ENCODE results near the gene IKBKE. TPM values are rescaled to one million over a fixed set of nuclear protein-coding genes. Genes with fewer than 3 reads are reported as not detected.
"Not testable (repeated sequence)": the region's sequence is repeated elsewhere in the genome, so short reads cannot be mapped to it uniquely, and the experiment has no call there.

IKBKE gene
- total RNA-seq, 1 donor from 2014 or later = 11.7 TPM

DNA sequence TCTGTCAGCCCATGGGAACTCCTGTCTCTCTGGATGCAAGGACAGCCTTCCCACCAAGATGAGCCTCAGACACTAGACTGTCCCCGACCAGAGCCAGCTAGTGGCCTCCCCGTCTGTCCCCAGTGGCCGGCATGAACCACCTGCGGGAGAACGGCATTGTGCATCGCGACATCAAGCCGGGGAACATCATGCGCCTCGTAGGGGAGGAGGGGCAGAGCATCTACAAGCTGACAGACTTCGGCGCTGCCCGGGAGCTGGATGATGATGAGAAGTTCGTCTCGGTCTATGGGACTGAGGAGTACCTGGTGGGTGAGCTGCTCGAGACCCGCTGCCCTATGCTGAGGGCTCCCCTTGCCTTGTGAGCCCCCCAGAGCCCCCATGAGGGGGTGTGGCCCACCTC is 5.8 kb downstream of the IKBKE start:
- DNase-seq (ENCODE audit: low spot score) = no peak

DNA sequence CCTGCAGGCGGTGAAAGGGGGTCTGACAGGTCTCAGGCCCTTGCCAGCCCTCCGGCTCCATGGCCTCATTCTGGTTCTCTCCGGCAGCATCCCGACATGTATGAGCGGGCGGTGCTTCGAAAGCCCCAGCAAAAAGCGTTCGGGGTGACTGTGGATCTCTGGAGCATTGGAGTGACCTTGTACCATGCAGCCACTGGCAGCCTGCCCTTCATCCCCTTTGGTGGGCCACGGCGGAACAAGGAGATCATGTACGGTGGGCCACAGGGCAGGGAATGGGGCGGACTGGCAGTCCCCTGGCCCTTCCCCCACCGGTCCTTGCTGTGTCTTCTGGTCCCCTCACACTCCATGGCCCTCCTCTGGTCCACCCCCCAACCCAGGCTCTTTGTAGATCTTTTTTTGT is 6.3 kb downstream of the IKBKE start:
- DNase-seq (ENCODE audit: low spot score) = no peak

DNA sequence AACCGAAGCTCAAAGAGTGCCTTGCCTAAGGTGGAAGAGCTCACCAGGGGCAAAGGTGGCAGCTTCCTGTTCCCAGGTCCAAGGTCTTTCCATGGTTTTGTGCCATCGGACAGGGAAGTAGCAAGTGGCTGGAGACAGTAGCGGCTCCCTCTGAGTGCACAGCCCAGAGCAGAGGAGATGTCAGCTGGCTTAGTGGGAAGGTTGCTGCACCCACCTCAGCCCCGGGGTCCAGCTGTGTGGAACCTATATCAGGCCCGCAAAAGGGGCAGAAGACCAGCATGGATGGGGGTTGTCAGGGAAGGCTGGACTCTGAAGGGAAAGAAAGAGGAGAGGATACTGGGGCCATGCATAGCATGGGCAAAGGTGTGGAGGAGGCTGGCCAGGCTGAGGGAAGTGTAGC is 6.8 kb downstream of the IKBKE start:
- no peak for DNase-seq (ENCODE audit: low spot score)

DNA sequence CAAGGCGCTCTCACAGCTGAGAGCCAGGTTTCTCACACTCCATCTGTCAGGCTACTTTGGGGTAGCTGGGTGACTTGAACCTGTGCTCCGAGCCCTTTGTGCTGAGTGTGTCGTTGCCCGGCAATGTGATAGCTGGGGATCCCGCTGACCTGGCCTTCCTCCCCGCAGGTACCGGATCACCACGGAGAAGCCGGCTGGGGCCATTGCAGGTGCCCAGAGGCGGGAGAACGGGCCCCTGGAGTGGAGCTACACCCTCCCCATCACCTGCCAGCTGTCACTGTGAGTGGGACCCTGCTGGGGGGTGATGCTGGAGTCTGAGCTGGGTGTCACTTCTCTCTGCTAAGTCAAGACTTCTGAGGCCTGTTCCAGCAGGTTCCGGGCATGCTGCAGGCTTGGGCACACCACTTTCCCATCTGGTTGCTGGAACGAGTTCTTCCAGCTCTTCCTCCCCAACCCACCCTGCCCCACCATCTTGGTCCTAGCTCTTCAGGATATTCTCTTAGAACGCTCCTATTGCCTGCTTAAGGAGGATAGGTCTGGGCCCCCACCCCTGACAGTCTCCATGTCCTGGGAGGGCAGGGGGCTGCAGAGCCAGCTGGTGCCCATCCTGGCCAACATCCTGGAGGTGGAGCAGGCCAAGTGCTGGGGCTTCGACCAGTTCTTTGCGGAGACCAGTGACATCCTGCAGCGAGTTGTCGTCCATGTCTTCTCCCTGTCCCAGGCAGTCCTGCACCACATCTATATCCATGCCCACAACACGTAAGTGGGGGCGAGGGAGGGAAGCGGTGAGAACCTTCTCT is 7.5 kb downstream of the IKBKE start:
- DNase-seq (ENCODE audit: low spot score) = no peak

DNA sequence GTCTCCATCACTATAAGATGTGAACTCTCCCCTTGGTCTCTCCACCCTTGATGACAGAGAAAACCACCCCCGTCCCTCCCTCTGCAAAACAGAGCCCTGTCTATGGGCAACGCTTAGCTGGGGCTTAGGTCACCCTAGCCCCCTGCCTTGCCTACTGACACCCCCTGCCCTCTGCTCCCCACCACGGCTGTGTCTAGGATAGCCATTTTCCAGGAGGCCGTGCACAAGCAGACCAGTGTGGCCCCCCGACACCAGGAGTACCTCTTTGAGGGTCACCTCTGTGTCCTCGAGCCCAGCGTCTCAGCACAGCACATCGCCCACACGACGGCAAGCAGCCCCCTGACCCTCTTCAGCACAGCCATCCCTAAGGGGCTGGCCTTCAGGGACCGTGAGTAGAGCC is 8.5 kb downstream of the IKBKE start:
- no peak for DNase-seq (ENCODE audit: low spot score)

DNA sequence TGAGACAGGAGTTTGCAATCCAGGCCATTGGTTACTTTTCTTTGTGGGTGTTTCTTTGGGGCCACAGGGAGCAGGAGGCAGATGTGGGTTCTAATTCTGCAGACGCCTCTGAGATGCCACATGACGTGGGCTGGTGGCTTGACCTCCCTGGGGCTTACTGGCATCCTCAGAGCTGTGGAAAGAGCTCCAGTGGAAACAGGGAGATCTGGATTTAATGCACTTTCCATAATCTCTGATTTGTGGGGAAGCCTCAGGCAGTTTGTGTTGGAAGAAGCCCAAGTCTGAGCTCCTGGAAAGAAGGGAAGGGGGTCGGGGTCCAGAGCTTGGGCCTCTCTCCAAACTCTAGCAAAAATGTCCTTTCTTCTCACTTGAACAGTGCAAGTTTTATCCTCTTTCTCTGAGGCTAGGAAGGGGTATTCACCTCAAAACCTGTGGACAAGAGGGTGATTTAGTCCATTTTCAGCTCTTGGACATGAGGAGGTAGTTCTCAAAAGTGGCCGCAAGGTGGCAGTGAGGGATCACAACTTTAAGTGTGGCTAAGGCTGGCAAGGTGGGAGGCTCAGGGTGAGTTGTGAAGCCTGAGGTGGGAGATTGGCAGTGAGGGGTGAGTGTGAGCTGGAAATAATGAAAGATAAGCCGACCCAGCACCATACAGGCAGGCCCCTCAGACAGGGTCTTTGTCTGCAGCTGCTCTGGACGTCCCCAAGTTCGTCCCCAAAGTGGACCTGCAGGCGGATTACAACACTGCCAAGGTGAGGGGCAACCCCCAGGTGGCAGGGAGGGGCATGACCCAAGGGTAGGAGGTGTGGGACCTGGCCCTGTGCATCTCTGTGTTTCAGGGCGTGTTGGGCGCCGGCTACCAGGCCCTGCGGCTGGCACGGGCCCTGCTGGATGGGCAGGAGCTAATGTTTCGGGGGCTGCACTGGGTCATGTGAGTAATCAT is 9.2 kb downstream of the IKBKE start:
- DNase-seq (ENCODE audit: low spot score) = peak; percentile 79

DNA sequence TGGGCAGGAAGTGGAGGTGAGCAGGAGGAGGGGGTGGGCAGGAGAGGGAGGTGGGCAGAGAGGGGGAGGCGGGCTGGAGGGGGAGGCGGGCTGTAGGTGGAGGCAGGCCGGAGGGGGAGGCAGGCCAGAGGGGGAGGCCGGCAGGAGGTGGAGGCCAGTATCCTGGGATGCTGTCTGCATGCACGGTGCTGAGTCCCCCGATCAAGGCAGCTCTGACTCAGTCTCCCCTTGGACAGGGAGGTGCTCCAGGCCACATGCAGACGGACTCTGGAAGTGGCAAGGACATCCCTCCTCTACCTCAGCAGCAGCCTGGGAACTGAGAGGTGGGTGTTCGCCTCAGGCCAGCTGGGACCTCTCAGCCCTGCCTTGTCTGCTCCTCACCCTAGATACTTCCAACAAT is 9.9 kb downstream of the IKBKE start:
- DNase-seq (ENCODE audit: low spot score) = no peak

DNA sequence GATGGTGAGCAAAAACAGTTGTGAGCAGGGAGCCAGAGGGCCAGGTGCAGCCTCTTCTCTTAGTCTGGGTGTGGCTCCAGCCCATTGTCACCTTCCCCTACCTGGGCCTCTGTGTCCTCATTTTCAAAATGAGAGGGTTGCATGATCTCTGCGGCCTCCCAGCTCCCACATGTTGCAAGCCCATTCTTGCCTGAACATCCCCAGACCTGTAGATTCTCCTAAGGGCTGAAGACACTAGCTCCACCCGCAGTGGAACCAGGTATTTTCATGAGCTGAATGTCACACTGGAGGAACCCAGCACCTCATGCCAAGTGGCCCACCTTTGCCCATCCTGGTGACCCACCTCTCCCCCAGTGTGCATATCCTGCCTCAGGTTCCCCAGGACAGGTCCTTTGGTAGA is 12.3 kb downstream of the IKBKE start:
- no peak for DNase-seq (ENCODE audit: low spot score)

DNA sequence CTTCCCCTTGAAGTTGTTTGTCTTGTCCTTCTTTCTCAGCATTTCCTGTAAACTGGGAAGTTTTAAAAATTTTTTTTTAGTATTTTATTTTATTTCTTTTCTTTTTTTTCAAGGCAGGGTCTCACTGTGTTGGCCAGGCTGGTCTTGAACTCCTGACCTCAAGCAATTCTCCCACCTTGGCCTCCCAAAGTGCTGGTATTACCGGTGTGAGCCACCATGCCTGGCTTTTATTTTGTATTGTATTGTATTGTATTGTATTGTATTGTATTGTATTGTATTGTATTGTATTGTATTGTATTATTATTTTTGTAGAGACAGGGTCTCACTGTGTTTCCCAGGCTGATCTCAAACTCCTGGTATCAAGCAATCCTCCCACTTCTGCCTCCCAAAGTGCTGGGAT is 13.6 kb downstream of the IKBKE start:
- DNase-seq (ENCODE audit: low spot score) = not testable (repeated sequence)

DNA sequence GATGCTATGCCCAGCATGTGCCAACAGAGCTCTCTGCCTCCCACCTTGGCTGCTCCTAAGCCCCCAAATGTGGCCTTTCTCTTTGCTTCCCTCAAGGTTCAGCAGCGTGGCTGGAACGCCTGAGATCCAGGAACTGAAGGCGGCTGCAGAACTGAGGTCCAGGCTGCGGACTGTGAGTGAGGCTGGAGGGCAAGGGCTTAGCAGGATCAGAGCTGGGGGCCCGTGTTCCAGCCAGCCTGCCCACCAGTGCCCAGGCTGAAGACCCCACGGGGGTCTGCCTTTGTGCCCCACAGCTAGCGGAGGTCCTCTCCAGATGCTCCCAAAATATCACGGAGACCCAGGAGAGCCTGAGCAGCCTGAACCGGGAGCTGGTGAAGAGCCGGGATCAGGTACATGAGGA is 14.6 kb downstream of the IKBKE start:
- no peak for DNase-seq (ENCODE audit: low spot score)

DNA sequence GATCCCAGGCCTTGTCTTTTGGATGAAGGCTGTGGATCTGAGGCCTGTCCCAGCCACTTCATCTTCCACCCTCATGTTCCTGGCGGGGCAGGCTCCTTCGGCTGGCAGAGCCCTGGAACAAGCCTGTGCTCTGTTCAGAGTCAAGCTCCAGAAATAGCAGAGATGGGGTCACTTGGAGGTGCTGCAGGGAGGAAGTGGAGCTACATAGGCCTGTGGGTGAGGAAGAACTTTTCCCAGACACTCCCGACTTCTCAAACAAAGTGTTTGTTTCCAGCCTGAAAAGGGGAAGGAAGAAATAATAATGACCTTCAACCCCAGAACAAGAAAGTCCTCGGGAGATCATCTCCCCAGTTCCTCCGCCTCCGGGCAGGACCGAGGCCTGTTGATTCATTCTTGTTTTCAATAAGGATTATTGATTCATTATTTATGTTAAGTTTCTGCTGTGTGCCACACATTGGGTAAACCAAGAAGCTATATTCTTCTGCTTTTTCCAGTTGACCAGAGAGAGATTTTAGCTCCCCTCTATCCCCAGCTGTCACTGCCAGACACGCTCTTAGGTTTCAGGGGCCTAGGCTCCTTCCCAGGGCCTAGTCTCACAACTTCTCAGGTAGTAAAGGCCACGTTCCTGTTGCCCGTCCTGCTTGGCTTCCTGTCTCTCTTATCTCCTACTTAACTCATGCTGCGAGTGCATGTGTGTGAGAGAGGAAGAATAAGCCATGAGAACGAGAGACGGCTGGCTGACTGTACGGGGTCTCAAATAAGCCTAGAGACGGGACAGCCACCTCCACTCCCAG is 16.9 kb downstream of the IKBKE start:
- DNase-seq (ENCODE audit: low spot score) = no peak

DNA sequence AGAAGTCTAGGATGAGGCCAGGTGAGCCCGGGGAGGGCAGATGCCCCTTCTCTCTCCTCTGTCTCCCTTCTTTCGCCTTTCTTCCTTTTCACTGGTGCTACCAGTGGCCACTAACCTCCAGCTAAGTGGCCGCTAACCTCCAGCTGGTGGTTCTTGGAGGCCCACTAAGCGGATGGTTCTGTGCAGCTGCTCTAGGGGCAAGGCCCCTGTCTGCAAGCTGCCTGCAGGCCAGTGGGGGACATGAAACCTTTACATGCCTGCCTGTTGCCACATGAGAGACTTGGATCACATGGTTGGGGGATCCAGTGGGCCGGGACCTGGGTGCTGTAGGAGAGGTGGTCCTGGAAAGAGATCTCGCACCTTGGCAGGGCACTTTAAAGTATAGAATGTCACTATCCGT is 17.7 kb downstream of the IKBKE start:
- DNase-seq (ENCODE audit: low spot score) = no peak

DNA sequence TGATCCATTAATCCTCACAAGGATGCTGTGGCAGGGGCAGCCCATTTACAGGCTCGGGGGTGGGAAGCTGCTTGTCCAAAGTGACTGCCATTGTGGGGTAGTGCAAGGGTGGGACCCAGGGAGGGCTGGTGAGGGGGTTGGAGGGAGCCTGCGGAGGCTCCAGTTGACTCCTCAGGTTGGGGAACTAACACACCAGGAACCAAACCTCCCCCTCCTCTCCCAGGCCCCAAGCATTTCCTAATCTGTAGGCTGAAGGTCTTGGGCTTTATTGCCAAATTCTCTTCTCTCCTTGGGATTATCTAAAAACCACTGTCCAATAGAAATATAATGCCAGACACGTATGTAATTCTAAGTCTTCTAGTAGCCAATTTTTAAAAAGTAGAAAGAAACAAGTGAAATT is 18.2 kb downstream of the IKBKE start:
- DNase-seq (ENCODE audit: low spot score) = no peak

DNA sequence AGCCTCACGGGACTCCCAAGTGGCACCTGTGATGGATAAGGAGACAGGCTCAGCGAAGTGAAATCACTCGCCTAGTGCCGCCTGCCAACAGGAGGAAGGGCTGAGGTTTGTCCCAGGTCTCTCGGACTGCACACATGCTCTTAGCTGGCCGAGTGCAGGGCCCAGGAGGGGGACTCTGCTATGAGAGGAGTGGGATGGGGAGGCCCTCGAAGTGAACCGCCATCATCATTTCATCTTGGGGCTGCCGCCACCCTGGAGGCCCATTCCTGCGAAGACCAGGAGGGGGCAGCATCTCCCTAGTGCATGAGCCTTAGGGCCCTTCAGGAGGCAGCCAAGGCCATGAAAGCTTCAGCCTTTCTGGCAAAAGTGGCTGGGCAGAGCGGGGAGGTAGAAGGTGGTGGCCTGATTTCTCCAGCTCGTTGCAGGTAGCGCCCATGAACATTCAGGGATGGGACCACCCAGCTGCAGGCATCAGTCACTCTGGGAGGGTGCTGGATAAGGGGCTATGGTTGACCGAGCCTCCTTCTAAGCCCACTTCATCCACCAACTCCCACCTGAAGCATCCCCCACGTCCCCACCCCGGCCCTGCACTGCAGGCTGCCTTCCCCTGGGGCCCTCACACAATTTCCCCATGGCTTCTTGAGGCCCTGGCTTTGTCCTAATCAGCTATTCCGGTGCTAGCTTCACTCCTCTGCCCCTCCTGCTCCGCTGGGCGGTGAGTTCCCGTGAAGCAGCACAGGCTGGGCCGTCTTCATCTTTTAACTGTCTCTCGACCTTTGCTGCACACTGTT is 19.9 kb downstream of the IKBKE start:
- peak; percentile 75 for DNase-seq (ENCODE audit: low spot score)

DNA sequence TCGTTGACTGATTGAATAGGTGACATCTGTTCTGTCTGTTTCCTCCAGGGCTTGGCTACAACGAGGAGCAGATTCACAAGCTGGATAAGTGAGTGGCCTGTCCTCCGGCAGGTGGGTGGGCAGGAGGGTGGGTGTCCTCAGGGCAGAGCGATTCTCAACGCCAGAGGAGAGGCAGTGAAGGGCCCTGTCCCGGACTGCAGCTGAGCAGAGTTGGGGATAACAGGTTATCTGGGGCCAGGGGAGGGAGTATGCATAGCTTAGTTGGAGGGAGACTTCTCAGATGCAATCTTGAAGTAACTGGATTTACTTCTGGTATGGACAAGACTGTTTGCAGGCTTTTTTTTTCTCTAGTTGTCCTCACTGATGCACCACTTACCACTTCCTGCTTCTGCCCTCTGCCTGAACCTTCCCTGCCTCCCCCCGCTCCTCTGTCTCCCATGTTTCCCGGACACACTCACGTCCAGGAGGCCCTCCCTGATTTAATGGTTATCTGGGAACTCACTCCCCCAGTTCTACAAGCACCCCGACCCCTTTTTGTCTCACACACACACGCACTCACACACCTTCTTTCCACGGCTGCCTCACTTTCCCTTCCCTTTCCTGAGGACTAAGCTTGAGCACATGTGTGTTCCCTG is 20.6 kb downstream of the IKBKE start:
- DNase-seq (ENCODE audit: low spot score) = no peak

DNA sequence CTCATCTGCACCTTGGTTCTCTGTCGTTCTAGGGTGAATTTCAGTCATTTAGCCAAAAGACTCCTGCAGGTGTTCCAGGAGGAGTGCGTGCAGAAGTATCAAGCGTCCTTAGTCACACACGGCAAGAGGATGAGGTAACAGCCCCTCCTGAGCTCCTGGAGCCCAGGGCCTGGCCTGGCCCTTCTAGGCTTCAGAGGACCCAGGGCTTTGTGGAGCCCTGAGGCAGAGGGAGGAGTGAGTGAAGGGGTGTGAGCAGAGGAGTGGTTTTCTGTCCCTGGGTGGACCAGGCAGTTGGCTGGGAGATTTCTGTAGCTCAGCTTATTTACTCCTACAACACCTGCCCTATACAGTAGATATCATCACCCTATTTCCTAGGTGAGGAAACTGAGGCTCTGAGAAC is 21.3 kb downstream of the IKBKE start:
- no peak for DNase-seq (ENCODE audit: low spot score)

DNA sequence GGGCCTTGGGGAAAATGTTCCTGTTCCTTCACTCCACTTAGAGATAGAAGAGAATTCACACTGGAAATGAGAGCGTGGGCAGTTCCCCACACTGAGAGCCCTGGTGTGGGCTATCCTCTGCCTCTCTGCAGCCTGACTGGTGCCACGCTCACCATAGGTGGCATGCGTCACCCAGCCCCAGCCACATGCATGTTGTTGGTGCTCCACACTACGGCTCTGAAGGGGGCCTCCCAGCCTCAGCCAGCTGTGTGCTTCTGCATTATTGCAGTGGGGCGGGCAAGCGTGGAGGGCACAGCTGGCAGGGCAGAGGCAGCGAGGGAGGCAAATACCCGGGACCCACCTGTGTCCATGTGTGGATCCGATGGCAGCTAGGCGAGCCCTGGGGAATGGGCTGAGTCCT is 22.3 kb downstream of the IKBKE start:
- no peak for DNase-seq (ENCODE audit: low spot score)

DNA sequence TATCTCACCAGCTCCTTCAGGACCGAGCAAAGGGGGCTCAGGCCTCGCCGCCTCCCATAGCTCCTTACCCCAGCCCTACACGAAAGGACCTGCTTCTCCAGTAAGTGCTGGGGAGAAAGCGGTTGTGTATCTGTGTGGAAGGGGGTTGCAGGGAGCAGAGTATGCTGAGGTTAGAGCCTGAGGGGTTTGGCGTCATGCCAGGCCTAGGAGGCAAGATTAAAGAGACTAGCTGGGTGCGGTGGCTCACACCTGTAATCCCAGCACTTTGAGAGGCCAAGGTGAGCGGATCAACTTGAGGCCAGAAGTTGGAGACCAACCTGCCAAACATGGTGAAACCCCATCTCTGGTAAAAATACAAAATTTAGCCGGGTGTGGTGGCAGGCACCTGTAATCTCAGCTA is 23.0 kb downstream of the IKBKE start:
- no peak for DNase-seq (ENCODE audit: low spot score)

DNA sequence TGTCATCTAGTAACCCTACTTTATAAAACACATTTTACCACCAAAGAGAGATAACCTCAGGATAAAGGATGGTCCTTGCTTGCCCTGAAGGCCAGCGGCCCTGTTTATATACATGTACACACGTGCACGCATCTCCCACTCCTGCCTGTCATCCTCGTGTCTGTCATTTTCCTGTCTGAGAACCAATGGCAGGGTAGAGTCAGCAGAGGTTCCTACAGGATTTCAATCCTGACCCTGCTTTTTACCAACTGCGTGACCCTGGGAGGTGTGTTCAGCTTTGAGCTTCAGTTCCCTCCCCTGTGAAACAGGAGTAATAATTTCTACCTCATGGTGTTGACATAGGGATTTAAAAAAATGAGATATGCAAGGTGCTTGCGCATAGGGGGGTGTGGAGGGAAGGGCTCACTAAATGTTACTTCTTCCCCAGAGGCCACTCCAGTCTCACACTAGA is 24.8 kb downstream of the IKBKE start:
- DNase-seq (ENCODE audit: low spot score) = no peak

DNA sequence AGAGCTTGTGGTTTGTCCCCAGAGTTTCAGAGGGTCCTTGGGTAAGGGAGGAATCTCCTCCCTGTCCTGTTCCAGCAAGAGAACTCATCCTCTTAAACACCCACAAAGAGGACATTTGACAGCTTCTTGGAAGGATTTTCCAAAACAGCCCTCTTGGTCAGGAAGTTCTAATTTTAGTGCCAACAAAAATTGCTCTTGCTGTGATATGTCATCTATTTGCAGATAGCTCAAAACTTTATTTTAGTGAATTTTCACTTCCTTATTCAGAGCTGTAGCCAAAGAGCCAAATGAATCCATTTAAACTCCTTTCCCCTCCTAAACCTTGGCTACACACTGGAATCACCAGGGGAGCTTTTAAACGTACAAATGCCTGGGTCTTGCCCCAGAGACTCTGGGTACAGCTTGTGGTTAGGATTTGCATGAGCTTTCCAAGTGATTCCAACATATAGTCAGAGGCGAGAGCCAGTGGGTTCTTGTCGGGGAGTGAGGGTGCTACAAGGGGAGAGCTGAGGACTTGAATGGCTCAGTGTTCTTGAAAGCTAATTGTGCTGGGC is 25.3 kb downstream of the IKBKE start:
- DNase-seq (ENCODE audit: low spot score) = no peak
